22Rv1 (cell line): ENCODE measurements around the gene MAGI3.

Experiments used
- CTCF ChIP-seq: fragments of 450-650 bp; IDR thresholded peaks from 2 replicates; pipeline ENCODE4 v1.5.1; 2017; ENCODE audit warnings: mild to moderate bottlenecking
- ZFX ChIP-seq: fragments of 450-650 bp; IDR thresholded peaks from 2 replicates; pipeline ENCODE4 v1.6.1; 2017; ENCODE audit warnings: antibody characterized with exemption, borderline replicate concordance

DNA sequence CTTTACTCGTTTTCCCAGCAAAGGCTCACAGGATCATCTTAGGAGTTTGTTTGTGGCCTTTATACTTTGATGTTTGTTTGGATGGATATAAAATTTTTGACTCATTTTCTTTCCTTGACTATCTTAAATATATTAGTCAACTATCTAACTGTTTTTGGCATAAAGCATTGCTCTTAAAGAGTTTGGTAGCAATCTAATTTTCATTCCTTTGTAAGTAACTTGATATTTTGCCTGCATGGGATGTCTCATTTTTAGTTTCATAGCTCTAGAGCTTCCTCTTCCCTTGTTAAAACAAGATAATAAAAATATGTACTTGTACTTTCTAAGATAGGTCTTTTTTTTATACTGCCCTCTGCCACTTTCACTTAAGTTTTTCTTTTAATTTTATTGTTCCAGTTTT lies 161.9 kb downstream of the MAGI3 start:
- TF ChIP-seq CTCF: no peak
- no peak for TF ChIP-seq ZFX
